HPDE6-E6E7 (cell line): ENCODE data around the gene SMYD3.

Experiments used
- DNase-seq: peaks from one replicate; pipeline ENCODE4 v3.0.0; 2011; ENCODE audit warnings: missing footprints; ENCODE audit errors: extremely low spot score

The SMYD3 gene

GRCh38 chr1:246278371-246278770, 228.7 kb downstream of the SMYD3 start:
- no peak for DNase-seq

- DNase-seq = no peak
These were observed 232.0 kb downstream of the SMYD3 start for GRCh38 chr1:246275036-246275435.

- no peak for DNase-seq
These were observed 232.9 kb downstream of the SMYD3 start for GRCh38 chr1:246274186-246274585.

- DNase-seq = no peak
These were observed 235.6 kb downstream of the SMYD3 start for GRCh38 chr1:246271516-246271915.

- DNase-seq = no peak
These were observed 236.8 kb downstream of the SMYD3 start for GRCh38 chr1:246270236-246270635.

GRCh38 chr1:246269466-246269865, 237.6 kb downstream of the SMYD3 start:
- DNase-seq = no peak

GRCh38 chr1:246267896-246268295, 239.2 kb downstream of the SMYD3 start:
- no peak for DNase-seq

GRCh38 chr1:246267426-246267825, 239.7 kb downstream of the SMYD3 start:
- no peak for DNase-seq

GRCh38 chr1:246265481-246265880, 241.6 kb downstream of the SMYD3 start:
- no peak for DNase-seq

- no peak for DNase-seq
These were observed 244.8 kb downstream of the SMYD3 start for GRCh38 chr1:246262281-246262680.

GRCh38 chr1:246261639-246262038, 245.4 kb downstream of the SMYD3 start:
- no peak for DNase-seq

GRCh38 chr1:246258250-246258649, 248.8 kb downstream of the SMYD3 start:
- DNase-seq = no peak

GRCh38 chr1:246255773-246256172, 251.3 kb downstream of the SMYD3 start:
- DNase-seq = no peak

GRCh38 chr1:246254854-246255253, 252.2 kb downstream of the SMYD3 start:
- no peak for DNase-seq

- DNase-seq = no peak
These were observed 260.6 kb downstream of the SMYD3 start for GRCh38 chr1:246246430-246246829.

- DNase-seq = no peak
These were observed 261.5 kb downstream of the SMYD3 start for GRCh38 chr1:246245541-246245940.

GRCh38 chr1:246232126-246232525, 275.0 kb downstream of the SMYD3 start:
- DNase-seq = no peak

- DNase-seq = no peak
These were observed 281.0 kb downstream of the SMYD3 start for GRCh38 chr1:246226041-246226440.

GRCh38 chr1:246221485-246222255, 285.4 kb downstream of the SMYD3 start:
- no peak for DNase-seq

- no peak for DNase-seq
These were observed 286.5 kb downstream of the SMYD3 start for GRCh38 chr1:246220495-246221065.

- no peak for DNase-seq
These were observed 287.5 kb downstream of the SMYD3 start for GRCh38 chr1:246219508-246220030.

GRCh38 chr1:246218686-246219085, 288.4 kb downstream of the SMYD3 start:
- no peak for DNase-seq

- no peak for DNase-seq
These were observed 290.2 kb downstream of the SMYD3 start for GRCh38 chr1:246216906-246217305.
